Keratinocyte (primary cell): Measurements from ENCODE around the gene TMPRSS11D. TPM values are rescaled to one million over a fixed set of nuclear protein-coding genes. Genes with fewer than 3 reads are reported as not detected.

Source experiments
- DNase-seq: peaks from one replicate; pipeline ENCODE4 v3.0.0-alpha.2; 2011; ENCODE audit warnings: low read depth, missing footprints, low spot score
- FAIRE-seq: peaks from 2 replicates; lab custom pipeline; 2011; peaks lifted over from hg19 to GRCh38; lab: Jason Lieb, UNC
- H2AFZ ChIP-seq: 2 replicates; pipeline ENCODE4 v1.6.0; 2012; ENCODE audit warnings: low read length, control low read depth, inconsistent platforms; ENCODE audit not compliant: control insufficient read depth
- H3K27ac ChIP-seq: 2 replicates; pipeline ENCODE4 v1.5.1; 2011; ENCODE audit warnings: low read length; ENCODE audit not compliant: control insufficient read depth, insufficient read depth
- H3K27me3 ChIP-seq: 3 replicates; pipeline ENCODE4 v1.6.0; 2011; ENCODE audit warnings: low read length; ENCODE audit not compliant: control insufficient read depth, insufficient read depth; ENCODE audit errors: extremely low read depth
- H3K36me3 ChIP-seq, 2 experiments: 2 replicates in 1 of 2; 3 replicates in 1 of 2; pipeline ENCODE4 v1.5.1; 2011; ENCODE audit warnings: low read length in 2 of 2, mild to moderate bottlenecking in 1 of 2; ENCODE audit not compliant: control insufficient read depth in 2 of 2, insufficient read depth in 2 of 2; ENCODE audit errors: extremely low read depth in 1 of 2
- H3K4me1 ChIP-seq: 3 replicates; pipeline ENCODE4 v1.5.1; 2011; ENCODE audit warnings: low read length; ENCODE audit not compliant: control insufficient read depth, insufficient read depth; ENCODE audit errors: extremely low read depth
- H3K4me2 ChIP-seq: 3 replicates; pipeline ENCODE4 v1.6.0; 2011; ENCODE audit warnings: low read depth, low read length; ENCODE audit not compliant: control insufficient read depth, insufficient read depth; ENCODE audit errors: extremely low read depth
- H3K4me3 ChIP-seq, 3 experiments: fragments of 200-600 bp in 1 of 3; sonication (generic) in 1 of 3; 2 replicates in 2 of 3; 3 replicates in 1 of 3; pipeline ENCODE4 v1.5.1; 2011 to 2016; ENCODE audit warnings: low read length in 3 of 3, mild to moderate bottlenecking in 3 of 3, control low read depth in 2 of 3, inconsistent platforms in 1 of 3, low read depth in 1 of 3, mixed read lengths in 1 of 3, mixed run types in 1 of 3, moderate library complexity in 1 of 3; ENCODE audit not compliant: control insufficient read depth in 2 of 3, insufficient read depth in 2 of 3; ENCODE audit errors: extremely low read depth in 1 of 3
- H3K79me2 ChIP-seq: 2 replicates; pipeline ENCODE4 v1.6.0; 2012; ENCODE audit warnings: low read length; ENCODE audit not compliant: control insufficient read depth, insufficient read depth
- H3K9ac ChIP-seq: 3 replicates; pipeline ENCODE4 v1.6.0; 2011; ENCODE audit warnings: low read length; ENCODE audit not compliant: control insufficient read depth, insufficient read depth; ENCODE audit errors: extremely low read depth
- H3K9me1 ChIP-seq: 3 replicates; pipeline ENCODE4 v1.6.0; 2011; ENCODE audit warnings: low read length; ENCODE audit not compliant: control insufficient read depth, insufficient read depth; ENCODE audit errors: extremely low read depth
- H3K9me3 ChIP-seq: 2 replicates; pipeline ENCODE4 v1.5.1; 2012; ENCODE audit warnings: low read depth, low read length; ENCODE audit not compliant: control insufficient read depth
- H4K20me1 ChIP-seq: 3 replicates; pipeline ENCODE4 v1.6.0; 2011; ENCODE audit warnings: low read length; ENCODE audit not compliant: control insufficient read depth, insufficient read depth; ENCODE audit errors: extremely low read depth
- CTCF ChIP-seq, 3 experiments: IDR thresholded peaks in 1 of 3; conservative IDR thresholded peaks in 1 of 3; optimal IDR thresholded peaks in 1 of 3; 2 replicates in 2 of 3; 3 replicates in 1 of 3; pipeline versions ENCODE3 to v1.5.1; 2011; ENCODE audit warnings: low read length in 3 of 3, mild to moderate bottlenecking in 3 of 3, moderate library complexity in 2 of 3, control low read depth in 1 of 3, inconsistent platforms in 1 of 3; ENCODE audit not compliant: insufficient read depth in 2 of 3; ENCODE audit errors: extremely low read depth in 1 of 3
- EZH2 ChIP-seq: IDR thresholded peaks from one replicate; pipeline ENCODE4 v1.6.1; 2012; ENCODE audit warnings: inconsistent platforms, mild to moderate bottlenecking, low read length, moderate library complexity
- dilution Hi-C: fragments of 300-500 bp; cut with MboI; formaldehyde crosslinking; loops from one replicate; pipeline ENCODE4 v1.7.0; 2020; ENCODE audit warnings: low sequenced_read_pairs; ENCODE audit not compliant: extremely low pct_ligation_motif_present
- polyA plus RNA-seq, 5 experiments: library from polyadenylated mRNA; depleted of rRNA in 3 of 5; stranded (reverse) in 3 of 5; stranded (forward) in 1 of 5; unstranded in 1 of 5; fragments of >200 nt; gene quantifications; 1 replicate in 1 of 5; 2 replicates in 3 of 5; 3 replicates in 1 of 5; pipeline versions ENCODE4 v1.2.1 to v1.2.3, GENCODE V29; 2011 to 2012; ENCODE audit warnings: missing spikeins in 2 of 5, low read depth in 1 of 5, low replicate concordance in 1 of 5

TMPRSS11D gene
- polyA plus RNA-seq, 1 donor (not counting 4 experiments of a cell fraction or from before 2014, with no cell fraction given), result 0.28 TPM

GRCh38 chr4:67918428-67918827, 34.6 kb upstream of the TMPRSS11D start:
- Histone ChIP-seq H3K9me3 (no peaks in the 10 kb centered on the region), H3K4me1 (no peaks in the 10 kb centered on the region), H2AFZ (no peak overlapping the region), H3K79me2 (no peaks in the 10 kb centered on the region), H3K4me3 (no peak overlapping the region), H3K27me3 (no peaks in the 10 kb centered on the region), H3K27ac (no peak overlapping the region), H3K9ac (no peak overlapping the region), H4K20me1 (no peaks in the 10 kb centered on the region), H3K9me1 (no peaks in the 10 kb centered on the region), H3K36me3 (no peaks in the 10 kb centered on the region), H3K4me2 (no peak overlapping the region)
- no peak for FAIRE-seq
- no peak for DNase-seq
- TF ChIP-seq EZH2 (no peak), CTCF (optimal IDR thresholded peaks at IDR 0.05 in 1 of 3, IDR thresholded peaks at IDR 0.05 in 1 of 3, conservative IDR thresholded peaks at IDR 0.05 in 1 of 3; ENCODE audit: extremely low read depth in 1 of 3, insufficient read depth in 2 of 3, low read length in 3 of 3) (peak; percentile 23 to 64 (median 63))
- dilution Hi-C loops, result no loop called here

- no peak for DNase-seq
Observed at GRCh38 chr4:67915400-67915966, 31.7 kb upstream of the TMPRSS11D start.

More at GRCh38 chr4:67915400-67915966, 31.7 kb upstream of the TMPRSS11D start:
- Histone ChIP-seq H3K27ac (no peak overlapping the region), H3K27me3 (no peaks in the 10 kb centered on the region), H3K79me2 (no peaks in the 10 kb centered on the region), H3K9me3 (no peaks in the 10 kb centered on the region), H3K9ac (no peak overlapping the region), H3K4me2 (no peak overlapping the region), H2AFZ (no peak overlapping the region), H3K9me1 (no peaks in the 10 kb centered on the region), H3K4me1 (no peaks in the 10 kb centered on the region), H4K20me1 (no peaks in the 10 kb centered on the region), H3K36me3 (no peaks in the 10 kb centered on the region), H3K4me3 (no peak overlapping the region)
- dilution Hi-C loops, result no loop called here
- no peak for FAIRE-seq
- TF ChIP-seq EZH2 (no peak), CTCF (optimal IDR thresholded peaks at IDR 0.05 in 1 of 3, IDR thresholded peaks at IDR 0.05 in 1 of 3, conservative IDR thresholded peaks at IDR 0.05 in 1 of 3; ENCODE audit: extremely low read depth in 1 of 3, insufficient read depth in 2 of 3, low read length in 3 of 3) (no peak)
